ENCODE measurements around the gene HERC3. TPM values are rescaled to one million over a fixed set of nuclear protein-coding genes. Genes with fewer than 3 reads are reported as not detected.
"Not testable (repeated sequence)": the region's sequence is repeated elsewhere in the genome, so short reads cannot be mapped to it uniquely, and the experiment has no call there.

The HERC3 gene
- total RNA-seq, 1 donor from 2014 or later, result 68.9 TPM

DNA sequence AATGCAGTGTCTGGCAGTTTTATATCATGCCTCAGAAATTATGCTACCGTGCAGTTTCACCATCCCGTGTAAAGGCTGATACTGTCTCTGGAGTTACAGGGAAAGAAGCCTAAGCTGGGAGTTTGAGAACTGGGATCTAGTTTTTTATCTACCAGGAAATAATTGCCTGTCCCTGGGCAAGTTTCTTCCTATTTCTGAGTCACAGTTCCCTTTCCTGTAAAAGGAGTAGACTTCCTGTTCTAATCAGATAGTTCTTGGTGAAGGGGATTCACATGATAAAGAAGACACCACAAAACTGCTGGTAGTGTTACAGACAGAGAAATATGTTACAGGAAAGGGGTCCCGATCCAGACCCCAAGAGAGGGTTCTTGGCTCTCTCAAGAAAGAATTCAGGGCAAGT is 17.1 kb downstream of the HERC3 start:
- DNase-seq, result no peak

DNA sequence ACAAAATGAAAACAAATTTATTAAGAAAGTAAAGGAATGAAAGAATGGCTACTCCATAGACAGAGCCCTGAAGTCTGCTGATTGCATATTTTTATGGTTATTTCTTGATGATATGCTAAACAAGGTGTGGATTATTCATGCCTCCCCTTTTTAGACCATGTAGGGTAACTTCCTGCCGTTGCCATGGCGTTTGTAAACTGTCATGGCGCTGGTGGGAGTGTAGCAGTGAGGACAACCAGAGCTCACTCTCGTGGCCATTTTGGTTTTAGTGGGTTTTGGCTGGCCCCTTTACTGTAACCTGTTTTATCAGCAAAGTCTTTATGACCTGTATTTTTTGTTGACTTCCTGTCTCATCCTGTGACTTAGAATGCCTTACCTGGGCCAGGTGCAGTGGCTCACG is 17.5 kb downstream of the HERC3 start:
- not testable (repeated sequence) for DNase-seq

DNA sequence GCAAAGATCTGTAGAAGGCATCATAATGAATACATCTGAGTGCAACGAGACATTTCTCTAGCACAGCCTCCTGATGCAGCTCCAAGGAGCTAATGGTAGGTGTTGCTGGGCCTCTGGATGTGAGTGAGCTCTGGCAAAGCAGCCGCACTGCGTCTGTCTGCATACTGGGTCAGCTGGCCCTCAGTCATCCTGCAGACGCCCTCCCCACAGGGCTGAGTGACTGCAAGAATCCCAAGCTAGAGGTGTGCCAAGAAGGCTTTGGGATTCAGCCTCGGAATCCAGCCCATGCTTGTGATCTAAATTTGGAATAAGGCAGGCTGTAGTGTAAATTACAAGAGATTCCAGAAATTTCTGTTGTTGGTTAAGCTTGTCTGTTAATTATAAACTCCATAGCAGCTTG is 18.5 kb downstream of the HERC3 start:
- DNase-seq, result peak; percentile 39

DNA sequence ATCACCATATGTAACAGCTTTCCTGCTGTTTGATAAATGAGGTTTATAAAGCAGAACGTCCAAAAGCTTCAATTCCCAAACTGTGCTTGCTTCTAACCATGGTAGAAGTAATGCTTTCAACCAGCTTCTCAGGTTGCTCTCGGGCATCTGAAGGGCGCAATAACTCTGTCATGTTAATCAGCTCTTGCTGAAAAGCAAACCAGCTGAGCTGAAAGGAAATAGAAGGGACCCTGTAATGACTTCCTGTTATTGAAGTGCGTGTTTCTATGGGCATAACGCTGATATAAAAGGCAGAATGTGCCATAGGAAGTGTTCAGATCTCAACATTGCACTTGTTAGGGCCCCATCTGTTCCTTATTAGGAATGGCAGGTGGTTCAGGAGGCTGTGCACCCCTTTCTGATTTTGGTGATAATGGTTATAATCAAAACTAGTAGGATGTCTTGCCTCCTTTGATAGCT is 21.2 kb downstream of the HERC3 start:
- DNase-seq, result no peak

DNA sequence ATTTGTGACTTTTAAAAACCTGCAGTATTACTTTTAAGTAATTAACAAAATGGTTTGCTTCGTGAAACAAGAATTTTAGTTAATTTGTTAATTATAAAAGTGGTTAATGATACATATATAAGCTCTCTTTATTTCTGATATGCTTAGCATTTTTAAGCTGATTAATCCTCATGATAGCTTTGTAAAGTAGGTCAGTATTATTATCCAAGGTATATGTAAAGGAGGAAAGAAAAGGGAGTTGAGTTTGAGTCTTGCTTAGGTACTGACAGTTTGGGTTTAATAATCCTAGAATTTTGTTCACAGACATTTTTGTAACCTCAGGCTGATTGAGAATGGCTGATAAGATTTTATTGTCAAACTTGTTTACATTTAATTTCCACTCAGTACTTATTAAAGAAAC is 21.8 kb downstream of the HERC3 start:
- DNase-seq, result no peak

DNA sequence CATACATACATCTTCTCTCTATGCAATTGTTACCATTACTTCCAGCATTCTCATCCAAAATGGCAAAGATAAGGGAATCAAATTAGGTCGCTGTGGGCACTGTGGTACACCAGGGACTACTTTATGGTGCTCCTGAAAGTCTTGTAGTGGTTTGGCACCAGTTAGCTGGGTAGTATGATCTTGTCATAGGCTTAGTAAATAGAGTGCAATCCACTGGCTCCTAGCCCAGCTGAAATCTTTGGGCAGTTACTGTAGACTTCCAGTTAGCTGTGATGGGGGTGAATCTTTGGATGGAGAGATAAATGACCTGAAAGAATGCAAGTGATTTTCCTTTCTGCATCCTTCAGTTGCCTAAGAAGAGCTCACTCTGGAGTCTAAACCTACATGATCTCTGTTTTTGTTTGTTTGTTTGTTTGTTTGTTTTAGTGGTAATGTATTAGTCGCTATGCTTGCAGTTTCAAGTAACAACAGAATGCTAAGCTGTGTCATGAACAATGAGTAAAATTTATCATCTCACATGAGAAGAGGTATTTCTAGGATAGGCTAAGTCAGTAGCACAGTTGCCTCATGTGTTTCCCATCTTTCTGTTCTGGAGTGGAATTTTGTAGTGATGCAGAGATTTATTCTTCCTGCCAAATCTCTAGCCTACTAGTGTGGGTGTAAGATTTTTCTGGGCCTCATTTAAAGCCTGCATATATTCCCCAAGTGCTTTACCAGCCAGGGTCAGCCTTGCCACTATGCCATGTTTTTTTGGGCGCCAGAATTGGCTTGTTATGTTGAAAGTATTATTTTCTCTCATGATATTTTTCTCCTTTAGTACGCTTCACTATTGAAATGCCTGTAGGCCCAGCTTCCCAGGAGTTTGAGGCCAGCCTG is 24.2 kb downstream of the HERC3 start:
- DNase-seq, result no peak

DNA sequence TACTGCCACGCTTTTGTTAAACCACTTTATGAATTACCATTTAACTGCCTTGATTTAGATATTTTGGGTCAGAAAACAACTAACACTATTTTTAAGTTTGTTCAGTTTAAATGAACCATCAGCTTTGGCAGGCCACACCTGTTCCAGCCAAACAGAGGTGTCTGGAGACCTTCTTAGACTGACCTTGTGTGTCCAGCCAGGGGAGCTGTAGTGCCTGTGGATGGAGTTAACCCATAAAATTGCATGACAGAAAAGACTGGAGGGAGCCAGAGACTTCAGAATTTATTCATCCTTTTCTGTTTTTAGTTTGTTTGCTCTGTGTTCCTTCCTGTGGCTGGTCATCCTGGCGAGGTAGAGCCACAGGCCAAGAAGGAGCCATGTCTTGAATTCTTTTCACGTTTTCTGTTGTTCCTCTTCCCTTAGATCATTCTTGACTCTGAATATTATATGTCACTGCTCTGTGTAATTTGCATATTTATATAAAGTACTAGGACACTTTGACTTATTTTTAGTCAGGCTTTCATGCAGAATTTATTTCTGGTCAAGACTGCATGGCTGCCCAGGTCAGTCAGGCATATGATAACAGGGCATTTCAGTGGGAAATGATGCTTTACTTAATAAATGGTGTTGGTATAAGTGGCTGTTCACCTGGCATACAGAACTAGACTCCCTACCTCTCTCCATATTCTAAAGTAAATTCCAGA is 26.7 kb downstream of the HERC3 start:
- DNase-seq, result no peak

DNA sequence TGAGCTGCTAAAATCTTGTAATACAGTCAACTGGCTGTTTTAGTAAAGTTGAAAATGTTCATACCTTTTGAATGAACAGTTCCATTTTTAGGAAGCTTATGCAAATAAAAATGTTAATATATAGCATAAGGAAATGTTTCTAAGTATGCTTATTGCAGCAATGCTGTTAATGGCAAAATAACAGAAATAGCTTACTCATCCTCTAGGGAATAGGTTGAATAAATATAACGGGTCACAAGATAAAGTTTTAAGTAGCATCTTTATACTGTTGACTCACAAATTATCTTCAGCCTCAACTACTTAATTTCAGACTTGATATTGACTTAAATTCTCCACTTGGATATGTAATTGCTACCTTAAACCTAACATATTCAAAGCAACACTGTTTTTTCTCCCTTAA is 27.7 kb downstream of the HERC3 start:
- no peak for DNase-seq

DNA sequence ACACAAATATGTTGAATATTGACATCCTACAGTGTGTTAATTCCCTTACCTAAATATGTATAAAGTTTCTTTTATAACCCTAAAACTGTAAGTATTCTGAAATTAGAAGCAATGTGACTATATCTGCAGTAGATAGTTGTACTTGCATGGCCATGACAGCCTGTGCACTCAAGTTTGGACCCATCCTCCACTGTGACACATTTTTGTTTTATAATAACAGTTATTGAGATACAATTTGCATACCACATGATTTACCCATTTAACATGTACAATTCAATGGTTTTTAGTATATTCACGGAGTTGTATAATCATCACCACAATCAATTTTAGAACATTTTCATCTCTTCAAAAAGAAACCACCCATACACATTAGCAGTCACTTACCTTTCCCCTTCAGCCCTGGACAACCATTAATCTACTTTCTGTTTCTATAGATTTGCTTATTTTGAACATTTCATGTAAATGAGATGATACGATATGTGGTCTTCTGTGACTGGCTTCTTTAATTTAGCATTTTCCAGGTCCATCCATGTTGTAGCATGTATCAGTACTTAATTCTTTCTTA is 29.6 kb downstream of the HERC3 start:
- DNase-seq, result no peak

DNA sequence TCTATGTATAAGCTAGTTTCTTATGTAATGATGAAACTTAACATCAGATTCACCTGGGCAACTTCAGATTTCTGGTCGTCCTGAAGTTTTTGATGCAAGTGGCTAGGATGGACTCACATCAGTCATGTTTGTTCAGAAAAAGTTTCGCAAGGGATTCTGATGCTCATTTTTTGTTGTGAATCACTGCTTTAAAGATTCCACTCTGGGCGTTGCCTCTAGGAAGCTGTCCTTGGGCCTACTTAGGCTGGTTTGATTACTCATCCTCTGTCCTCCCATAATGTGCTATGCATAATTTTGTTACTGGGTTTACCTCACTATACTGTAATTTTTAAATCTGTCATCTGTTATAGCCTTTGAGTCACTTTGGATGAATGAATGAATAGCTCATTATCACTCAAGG is 30.8 kb downstream of the HERC3 start:
- DNase-seq, result no peak

DNA sequence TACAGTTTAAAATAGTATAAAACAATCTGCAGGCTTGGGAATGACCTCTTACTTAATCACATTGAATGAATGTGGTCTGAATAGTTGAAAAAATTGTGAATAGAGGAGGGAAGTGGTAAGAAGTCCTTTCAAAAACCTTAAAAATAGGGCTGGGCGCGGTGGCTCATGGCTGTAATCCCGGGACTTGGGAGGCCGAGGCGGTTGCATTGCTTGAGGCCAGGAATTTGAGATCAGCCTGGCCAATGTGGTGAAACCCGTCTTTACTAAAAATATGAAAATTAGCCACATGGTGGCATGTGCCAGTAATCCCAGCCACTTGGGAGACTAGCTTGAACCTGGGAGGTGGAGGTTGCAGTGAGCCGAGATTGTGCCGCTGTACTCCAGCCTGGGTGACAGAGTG is 36.5 kb downstream of the HERC3 start:
- no peak for DNase-seq

DNA sequence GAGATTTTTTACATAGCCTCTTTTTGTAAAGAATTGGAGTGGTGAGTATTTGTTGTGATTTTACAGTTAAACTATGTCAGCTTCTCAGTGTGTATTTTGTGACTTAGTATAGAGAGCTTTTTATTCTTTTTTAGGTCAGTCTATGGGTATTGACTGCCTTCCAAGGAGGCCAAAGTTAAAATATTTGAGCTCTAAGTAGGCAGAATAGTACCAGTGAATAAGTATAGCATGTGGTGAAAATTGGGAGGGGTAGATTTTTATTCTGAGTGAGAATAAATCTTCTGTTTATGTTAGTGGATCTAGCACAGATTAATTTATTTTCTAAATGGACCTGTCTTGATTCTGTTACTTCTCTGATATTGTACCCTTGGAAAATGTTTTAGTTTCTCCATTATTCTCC is 37.5 kb downstream of the HERC3 start:
- DNase-seq, result no peak

DNA sequence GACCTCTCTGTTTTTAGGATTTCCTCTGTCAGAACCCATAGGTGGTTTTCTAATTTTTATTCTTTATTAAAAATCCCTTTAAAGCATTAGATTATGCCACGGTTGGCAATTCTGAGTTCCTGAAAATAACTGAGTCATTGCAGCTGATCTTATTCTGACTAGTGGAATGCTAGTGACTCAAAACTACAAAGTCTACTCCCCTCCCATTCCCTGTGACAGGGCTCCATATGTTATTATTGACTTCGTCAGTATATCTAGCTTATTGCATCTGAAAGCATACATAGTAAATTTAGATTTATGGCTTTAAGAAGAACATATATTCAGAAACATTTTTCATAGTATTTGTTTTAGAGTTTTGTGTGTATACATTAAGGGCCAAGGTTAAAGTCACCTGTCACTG is 38.5 kb downstream of the HERC3 start:
- DNase-seq, result no peak

DNA sequence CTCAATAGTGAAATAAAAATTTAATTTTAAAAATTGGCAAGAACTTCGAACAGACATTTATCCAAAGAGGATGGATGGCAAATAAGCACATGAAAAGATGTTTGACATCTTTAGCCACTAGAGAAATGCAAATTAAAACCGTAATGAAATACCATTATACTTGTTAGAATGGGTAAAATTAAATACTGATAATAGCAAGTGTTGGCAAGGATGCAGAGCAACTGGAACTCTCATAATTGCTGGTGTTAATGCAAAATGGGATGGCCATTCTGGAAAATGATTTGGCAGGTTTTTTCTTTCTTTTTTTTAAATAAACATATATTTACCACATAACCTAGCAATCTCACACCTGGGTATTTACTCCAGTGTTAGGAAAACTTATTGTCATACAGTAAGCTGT is 51.7 kb downstream of the HERC3 start:
- no peak for DNase-seq

DNA sequence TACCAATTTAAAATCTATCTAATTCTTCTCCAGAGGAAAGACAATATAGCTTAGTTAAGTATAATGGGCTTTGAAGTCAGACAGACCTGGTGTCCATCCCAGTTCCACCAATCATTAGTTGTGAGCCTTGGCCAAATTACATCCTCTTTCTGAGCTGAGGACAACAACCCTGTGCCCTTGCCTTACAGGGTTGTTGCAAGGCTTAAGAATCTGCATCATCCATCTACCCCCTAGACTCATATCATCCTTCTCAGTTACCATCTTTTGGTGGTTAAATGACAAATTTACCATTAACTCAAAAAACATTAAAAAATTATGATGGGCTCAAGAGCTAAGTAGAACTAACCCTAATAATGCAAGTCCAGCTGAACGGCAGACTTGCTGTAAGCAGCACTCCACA is 53.7 kb downstream of the HERC3 start:
- DNase-seq, result no peak

DNA sequence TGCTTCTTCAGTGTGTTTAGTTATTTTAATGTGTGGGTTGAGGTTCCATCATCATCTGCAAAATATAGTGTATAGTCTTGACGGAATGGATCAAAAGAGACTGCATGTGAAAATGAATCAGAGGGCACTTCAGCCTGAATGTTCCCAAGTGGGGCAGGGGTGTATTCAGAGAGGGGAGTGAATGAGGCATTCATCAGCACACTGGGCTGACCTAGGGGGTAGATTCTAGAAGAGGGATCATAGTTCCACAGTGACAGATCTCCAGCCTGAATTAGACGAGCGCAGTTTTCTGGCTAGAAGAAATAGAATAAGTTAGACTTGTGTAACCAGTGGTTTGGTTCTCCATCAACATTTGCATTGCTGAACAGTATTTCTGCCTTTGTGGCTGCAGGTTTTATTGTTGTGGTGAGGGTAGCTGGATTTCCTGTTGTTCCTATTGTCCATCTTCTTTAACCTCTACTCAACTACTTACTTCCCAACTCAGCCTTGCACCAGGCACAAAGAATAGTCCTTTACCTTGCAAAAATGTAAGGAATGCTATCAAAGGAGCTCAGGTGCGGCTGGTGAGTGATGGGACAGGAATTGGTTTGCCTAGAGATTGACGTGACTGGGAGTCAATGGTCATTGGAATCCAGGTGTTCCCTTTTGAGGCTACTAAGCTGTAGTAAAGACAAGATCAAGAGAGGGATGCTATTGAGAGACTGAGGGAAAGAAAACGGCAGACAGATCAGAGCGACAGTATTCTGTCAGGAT is 54.4 kb downstream of the HERC3 start:
- DNase-seq, result no peak

DNA sequence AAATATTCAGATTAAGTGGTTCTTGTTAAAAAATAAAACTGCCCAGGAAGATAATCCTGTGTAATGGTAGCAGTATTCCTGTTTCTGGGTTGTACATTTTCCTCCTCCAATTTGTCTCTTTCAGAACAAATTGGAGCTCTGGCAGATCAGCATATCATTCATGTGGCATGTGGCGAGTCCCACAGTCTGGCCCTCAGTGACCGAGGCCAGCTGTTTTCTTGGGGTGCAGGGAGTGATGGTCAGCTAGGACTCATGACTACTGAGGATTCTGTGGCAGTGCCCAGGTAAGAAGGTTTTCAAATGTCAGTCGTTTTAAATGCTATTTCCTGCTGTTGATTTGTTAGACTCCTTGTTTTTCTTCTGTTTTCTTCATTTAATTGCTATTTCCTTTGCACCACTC is 57.4 kb downstream of the HERC3 start:
- no peak for DNase-seq

DNA sequence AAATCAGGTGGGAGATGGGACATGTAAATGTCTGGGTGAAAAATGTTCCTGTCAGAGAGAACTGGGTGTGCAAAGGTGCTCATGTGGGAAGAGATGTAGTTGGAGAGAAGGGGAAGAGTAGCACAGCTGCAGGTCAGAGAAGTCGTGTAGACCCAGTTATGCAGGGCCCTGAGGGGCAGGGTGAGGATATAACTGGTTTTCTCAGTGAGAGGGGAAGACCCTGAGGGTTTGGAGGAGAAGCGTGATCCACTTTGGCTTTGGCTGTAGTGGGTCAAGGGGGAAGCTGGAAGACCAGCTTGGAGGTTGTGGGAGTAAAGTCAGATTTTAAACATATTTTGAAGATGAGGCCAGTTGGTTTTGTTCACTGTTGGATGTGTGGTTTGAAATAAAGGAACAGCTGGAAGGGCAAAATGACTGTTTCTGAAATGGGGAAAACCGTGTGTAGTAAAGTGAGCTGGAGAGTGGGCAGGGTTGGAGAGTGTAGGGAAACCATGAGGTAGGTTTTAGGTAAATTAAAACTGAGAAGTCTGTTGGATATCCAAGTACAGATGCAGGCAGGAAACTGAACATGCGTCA is 61.2 kb downstream of the HERC3 start:
- DNase-seq, result no peak

DNA sequence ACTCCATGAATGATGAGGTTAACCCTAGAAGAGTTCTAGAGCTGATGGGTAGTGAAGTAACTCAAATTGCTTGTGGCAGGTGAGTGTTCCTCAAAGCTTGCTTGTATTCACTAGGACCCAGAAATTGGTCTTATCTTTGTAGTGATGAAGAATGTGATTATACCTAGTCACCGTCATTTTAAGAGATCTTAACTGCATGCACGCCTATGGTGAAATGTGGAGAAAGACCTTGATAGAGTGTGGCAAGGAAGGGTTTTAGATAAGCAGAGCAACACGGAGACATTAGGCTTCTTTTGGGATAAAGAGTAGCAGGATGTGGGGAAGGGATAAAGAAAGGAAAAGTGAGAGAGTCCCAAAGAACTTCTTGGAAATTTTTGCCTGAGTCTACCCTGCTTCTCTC is 62.9 kb downstream of the HERC3 start:
- DNase-seq, result no peak

DNA sequence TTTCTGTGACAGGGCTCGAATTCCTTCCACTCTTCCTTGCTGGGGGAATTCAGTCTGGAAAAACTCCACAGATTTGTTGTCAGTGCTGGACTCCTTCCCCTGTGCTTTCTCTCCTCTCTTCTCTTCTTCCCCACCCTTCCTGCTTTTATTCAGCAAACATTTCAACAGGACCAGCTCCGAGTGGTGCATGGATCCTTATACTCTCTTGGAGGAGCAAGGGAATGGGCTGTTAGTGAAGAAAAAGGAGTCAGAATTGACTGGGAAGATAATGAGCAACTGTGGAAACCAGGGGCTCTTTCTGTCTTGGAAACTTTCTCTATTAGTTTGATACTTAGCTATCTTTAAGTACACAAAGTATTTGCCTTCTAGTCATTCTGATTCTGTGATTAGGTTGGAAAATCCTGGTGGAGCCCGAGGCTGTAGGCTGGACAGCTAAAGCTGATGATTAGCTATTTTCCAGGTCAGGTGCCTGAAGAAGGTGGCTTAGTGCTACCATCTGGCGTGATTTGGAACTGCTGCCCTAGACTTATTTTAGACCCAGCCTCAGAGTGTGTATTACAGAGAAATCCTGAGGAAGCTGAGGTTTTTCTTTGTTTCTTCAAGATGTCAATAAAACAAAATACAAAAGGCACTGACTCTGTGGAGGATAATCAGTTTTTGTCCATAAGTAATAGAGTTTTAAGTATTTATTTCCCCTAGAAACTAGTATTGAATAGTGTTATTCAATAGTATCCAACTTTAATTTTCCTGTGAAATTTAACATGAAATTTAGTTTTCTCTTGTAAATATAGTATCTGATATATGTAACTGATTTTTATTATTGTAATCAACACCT is 67.0 kb downstream of the HERC3 start:
- DNase-seq, result no peak

DNA sequence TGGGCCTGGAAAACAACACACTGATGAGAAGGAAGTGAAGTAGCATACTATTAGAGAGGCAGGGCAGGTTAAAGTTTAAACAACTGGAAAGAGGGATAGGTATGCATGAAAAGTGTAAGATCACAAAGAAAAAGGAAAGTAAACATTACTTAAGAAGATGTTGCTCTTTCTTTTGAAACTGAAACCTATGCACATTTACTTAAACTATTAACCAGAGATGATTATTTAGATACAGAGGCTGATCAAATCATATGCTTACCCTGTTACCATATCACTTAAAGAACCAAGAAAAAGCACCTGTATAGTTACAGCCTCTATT is 67.6 kb downstream of the HERC3 start:
- no peak for DNase-seq
